HepG2 (cell line): Measurements from ENCODE around the gene EXOC3L2. TPM values are rescaled to one million over a fixed set of nuclear protein-coding genes. Genes with fewer than 3 reads are reported as not detected.

Source experiments
- HOXA7 ChIP-seq: sonication (generic); formaldehyde crosslinking; IDR thresholded peaks from 2 replicates; pipeline ENCODE4 v1.8.1; 2022; ENCODE audit warnings: mild to moderate bottlenecking, missing genetic modification reagents, moderate library complexity
- IKZF4 ChIP-seq: sonication (generic); formaldehyde crosslinking; IDR thresholded peaks from 2 replicates; pipeline ENCODE4 v1.5.1; 2020; ENCODE audit warnings: borderline replicate concordance, mild to moderate bottlenecking, low read depth, missing genetic modification reagents; ENCODE audit errors: not compliant biosample characterization
- MAZ ChIP-seq, 2 experiments: sonication (generic) in 1 of 2; formaldehyde crosslinking in 1 of 2; IDR thresholded peaks; 2 replicates each; pipeline versions ENCODE4 v1.5.0 to v1.6.1; 2012 to 2020; ENCODE audit warnings: low read depth in 2 of 2, mild to moderate bottlenecking in 2 of 2, borderline replicate concordance in 1 of 2, improper control_type of control experiment in 1 of 2, low read length in 1 of 2, missing genetic modification reagents in 1 of 2, moderate library complexity in 1 of 2
- SYNCRIP ChIP-seq: fragments of 200-400 bp; formaldehyde crosslinking; IDR thresholded peaks from 2 replicates; pipeline ENCODE4 v1.6.1; 2018; ENCODE audit warnings: mild to moderate bottlenecking, low read depth, low read length; ENCODE audit not compliant: insufficient read depth
- TBX3 ChIP-seq: fragments of 450-650 bp; IDR thresholded peaks from 2 replicates; pipeline ENCODE4 v1.6.1; 2017; ENCODE audit warnings: antibody characterized with exemption, mild to moderate bottlenecking, inconsistent platforms, borderline replicate concordance
- ZBTB4 ChIP-seq: sonication (generic); formaldehyde crosslinking; IDR thresholded peaks from 2 replicates; pipeline ENCODE4 v1.4.0; 2020; ENCODE audit warnings: missing genetic modification reagents, mild to moderate bottlenecking, borderline replicate concordance
- ZBTB49 ChIP-seq: sonication (generic); formaldehyde crosslinking; IDR thresholded peaks from 2 replicates; pipeline ENCODE4 v1.4.0; 2020; ENCODE audit warnings: missing genetic modification reagents, borderline replicate concordance
- ZIK1 ChIP-seq: sonication (generic); formaldehyde crosslinking; IDR thresholded peaks from 2 replicates; pipeline ENCODE4 v1.5.0; 2020; ENCODE audit warnings: mild to moderate bottlenecking, low read depth, missing genetic modification reagents, borderline replicate concordance
- polyA plus RNA-seq, 8 experiments: library from polyadenylated mRNA; depleted of rRNA in 3 of 8; stranded (reverse) in 7 of 8; unstranded in 1 of 8; fragments of >200 nt; fragmentation: Illumina TruSeq in 4 of 8; extraction: Trizol in 4 of 8; gene quantifications; 2 replicates each; pipeline versions ENCODE4 v1.2.1 to v1.2.3, GENCODE V29; 2011 to 2016; ENCODE audit warnings: low read depth in 4 of 8, missing spikeins in 1 of 8, mixed read lengths in 1 of 8; ENCODE audit not compliant: insufficient read depth in 1 of 8
- total RNA-seq, 5 experiments: library from RNA; depleted of rRNA; stranded (reverse); fragments of >200 nt; fragmentation: Illumina TruSeq; extraction: Trizol; gene quantifications; 2 replicates each; pipeline ENCODE4 v1.2.3, GENCODE V29; 2016; ENCODE audit warnings: low read depth in 1 of 5
- TF ChIP-seq, protein P1 (sequence below): sonication (generic); formaldehyde crosslinking; conservative IDR thresholded peaks from 2 replicates; pipeline ENCODE4 v1.8.0; 2022; ENCODE audit warnings: missing genetic modification reagents
- TF ChIP-seq, protein P2 (sequence below): sonication (generic); formaldehyde crosslinking; IDR thresholded peaks from 2 replicates; pipeline ENCODE4 v1.4.0; 2020; ENCODE audit warnings: mild to moderate bottlenecking, missing genetic modification reagents

The EXOC3L2 gene
- total and polyA plus RNA-seq, 2 of the 13 experiments (the other 11 are each of a cell fraction or from before 2014, with no cell fraction given), result 0.21 TPM; not detected in 1

- no peak for TF ChIP-seq ZBTB4 (CRISPR knock-in tag)
- TF ChIP-seq, protein P1, sequence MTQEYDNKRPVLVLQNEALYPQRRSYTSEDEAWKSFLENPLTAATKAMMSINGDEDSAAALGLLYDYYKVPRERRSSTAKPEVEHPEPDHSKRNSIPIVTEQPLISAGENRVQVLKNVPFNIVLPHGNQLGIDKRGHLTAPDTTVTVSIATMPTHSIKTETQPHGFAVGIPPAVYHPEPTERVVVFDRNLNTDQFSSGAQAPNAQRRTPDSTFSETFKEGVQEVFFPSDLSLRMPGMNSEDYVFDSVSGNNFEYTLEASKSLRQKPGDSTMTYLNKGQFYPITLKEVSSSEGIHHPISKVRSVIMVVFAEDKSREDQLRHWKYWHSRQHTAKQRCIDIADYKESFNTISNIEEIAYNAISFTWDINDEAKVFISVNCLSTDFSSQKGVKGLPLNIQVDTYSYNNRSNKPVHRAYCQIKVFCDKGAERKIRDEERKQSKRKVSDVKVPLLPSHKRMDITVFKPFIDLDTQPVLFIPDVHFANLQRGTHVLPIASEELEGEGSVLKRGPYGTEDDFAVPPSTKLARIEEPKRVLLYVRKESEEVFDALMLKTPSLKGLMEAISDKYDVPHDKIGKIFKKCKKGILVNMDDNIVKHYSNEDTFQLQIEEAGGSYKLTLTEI (CRISPR knock-in tag), result no peak
- no peak for TF ChIP-seq HOXA7 (CRISPR knock-in tag)
- TF ChIP-seq, protein P2, sequence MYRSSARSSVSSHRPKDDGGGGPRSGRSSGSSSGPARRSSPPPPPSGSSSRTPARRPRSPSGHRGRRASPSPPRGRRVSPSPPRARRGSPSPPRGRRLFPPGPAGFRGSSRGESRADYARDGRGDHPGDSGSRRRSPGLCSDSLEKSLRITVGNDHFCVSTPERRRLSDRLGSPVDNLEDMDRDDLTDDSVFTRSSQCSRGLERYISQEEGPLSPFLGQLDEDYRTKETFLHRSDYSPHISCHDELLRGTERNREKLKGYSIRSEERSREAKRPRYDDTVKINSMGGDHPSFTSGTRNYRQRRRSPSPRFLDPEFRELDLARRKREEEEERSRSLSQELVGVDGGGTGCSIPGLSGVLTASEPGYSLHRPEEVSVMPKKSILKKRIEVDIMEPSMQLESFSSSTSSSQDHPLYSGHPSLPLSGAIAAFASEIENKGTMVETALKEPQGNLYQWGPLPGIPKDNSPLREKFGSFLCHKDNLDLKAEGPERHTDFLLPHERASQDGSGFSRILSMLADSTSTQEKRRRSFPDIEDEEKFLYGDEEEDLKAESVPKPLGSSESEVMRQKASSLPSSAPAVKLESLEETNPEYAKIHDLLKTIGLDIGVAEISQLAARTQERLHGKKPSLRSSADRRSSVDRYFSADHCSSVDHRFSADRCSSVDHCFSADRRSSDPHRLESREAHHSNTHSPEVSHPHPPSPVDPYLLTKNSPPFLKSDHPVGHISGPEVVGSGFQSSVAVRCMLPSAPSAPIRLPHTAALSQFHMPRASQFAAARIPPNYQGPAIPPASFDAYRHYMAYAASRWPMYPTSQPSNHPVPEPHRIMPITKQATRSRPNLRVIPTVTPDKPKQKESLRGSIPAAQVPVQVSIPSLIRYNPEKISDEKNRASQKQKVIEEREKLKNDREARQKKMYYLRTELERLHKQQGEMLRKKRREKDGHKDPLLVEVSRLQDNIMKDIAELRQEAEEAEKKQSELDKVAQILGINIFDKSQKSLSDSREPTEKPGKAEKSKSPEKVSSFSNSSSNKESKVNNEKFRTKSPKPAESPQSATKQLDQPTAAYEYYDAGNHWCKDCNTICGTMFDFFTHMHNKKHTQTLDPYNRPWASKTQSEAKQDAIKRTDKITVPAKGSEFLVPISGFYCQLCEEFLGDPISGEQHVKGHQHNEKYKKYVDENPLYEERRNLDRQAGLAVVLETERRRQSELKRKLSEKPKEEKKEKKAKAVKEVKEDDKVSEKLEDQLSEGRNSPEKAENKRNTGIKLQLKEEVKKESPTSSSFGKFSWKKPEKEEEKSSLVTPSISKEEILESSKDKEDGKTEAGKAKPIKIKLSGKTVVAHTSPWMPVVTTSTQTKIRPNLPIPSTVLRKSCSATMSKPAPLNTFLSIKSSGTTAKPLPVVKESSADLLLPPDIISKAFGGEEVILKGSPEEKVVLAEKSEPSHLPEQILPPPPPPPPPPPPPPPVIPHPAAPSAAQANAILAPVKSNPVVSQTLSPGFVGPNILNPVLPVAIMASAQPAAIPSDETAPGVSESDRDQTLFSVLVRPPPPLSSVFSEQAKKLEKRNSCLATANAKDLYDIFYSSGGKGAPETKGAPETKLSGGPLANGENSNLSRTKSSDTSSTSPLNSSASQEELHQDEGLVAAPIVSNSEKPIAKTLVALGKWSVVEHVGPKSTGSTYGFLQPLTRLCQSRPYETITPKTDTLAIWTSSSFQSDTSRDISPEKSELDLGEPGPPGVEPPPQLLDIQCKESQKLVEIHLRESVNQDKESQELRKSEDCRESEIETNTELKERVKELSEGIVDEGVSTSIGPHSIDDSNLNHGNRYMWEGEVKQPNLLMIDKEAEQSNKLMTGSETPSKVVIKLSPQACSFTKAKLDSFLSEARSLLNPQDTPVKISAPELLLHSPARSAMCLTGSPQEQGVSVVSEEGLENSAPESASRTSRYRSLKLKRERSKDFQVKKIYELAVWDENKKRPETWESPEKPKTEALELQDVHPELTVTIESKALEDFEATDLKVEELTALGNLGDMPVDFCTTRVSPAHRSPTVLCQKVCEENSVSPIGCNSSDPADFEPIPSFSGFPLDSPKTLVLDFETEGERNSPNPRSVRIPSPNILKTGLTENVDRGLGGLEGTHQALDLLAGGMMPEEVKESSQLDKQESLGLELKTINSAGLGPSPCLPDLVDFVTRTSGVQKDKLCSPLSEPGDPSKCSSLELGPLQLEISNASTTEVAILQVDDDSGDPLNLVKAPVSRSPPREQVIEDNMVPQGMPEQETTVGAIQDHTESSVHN (CRISPR knock-in tag), result no peak
- TF ChIP-seq SYNCRIP, result no peak
- TF ChIP-seq ZIK1 (CRISPR knock-in tag), result no peak
- TF ChIP-seq MAZ (IDR thresholded peaks at IDR 0.05; ENCODE audit: borderline replicate concordance, low read depth, low read length), result no peak
- 0 out of 2 replicates have a peak, but pooled peaks have one; percentile 57 for TF ChIP-seq MAZ (CRISPR knock-in tag; IDR thresholded peaks at IDR 0.05; ENCODE audit: low read depth)
- TF ChIP-seq IKZF4 (CRISPR knock-in tag), result no peak
- no peak for TF ChIP-seq ZBTB49
- no peak for TF ChIP-seq TBX3
Observed at GRCh38 chr19:45164577-45165335, 80.5 kb downstream of the EXOC3L2 start (continued).
